Body of pancreas (tissue), 4 donors: ENCODE results near the gene ABI1.
A peak's percentile ranks its signal among the peaks of the same experiment; 100 is the strongest.

ENCODE experiments used
- POLR2A ChIP-seq, 3 donors: fragments of 450-650 bp; IDR thresholded peaks; one replicate each; pipeline ENCODE4 v1.6.1; 2016; ENCODE audit warnings: antibody characterized with exemption in 3 of 3, mild to moderate bottlenecking in 2 of 3
- TF ChIP-seq, protein P1 (sequence below), 7 experiments: fragments of 450-650 bp in 4 of 7; fragments of 200-600 bp in 3 of 7; sonication (generic) in 3 of 7; IDR thresholded peaks; one replicate each; pipeline ENCODE4 v1.5.1; 2016 to 2019; ENCODE audit warnings: antibody characterized with exemption in 7 of 7

- TF ChIP-seq POLR2A (IDR thresholded peaks at IDR 0.05) = no peak
- TF ChIP-seq, protein P1, sequence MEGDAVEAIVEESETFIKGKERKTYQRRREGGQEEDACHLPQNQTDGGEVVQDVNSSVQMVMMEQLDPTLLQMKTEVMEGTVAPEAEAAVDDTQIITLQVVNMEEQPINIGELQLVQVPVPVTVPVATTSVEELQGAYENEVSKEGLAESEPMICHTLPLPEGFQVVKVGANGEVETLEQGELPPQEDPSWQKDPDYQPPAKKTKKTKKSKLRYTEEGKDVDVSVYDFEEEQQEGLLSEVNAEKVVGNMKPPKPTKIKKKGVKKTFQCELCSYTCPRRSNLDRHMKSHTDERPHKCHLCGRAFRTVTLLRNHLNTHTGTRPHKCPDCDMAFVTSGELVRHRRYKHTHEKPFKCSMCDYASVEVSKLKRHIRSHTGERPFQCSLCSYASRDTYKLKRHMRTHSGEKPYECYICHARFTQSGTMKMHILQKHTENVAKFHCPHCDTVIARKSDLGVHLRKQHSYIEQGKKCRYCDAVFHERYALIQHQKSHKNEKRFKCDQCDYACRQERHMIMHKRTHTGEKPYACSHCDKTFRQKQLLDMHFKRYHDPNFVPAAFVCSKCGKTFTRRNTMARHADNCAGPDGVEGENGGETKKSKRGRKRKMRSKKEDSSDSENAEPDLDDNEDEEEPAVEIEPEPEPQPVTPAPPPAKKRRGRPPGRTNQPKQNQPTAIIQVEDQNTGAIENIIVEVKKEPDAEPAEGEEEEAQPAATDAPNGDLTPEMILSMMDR (IDR thresholded peaks at IDR 0.05) = peak; percentile 19 to 88 (median 86)
These were observed 21.0 kb upstream of the ABI1 start for GRCh38 chr10:26881600-26882331.
